SK-N-SH (cell line): ENCODE results near the gene AMZ1. TPM values are rescaled to one million over a fixed set of nuclear protein-coding genes. Genes with fewer than 3 reads are reported as not detected.

ENCODE experiments used
- CTCF ChIA-PET: fragments of 300-600, 350-600 bp; formaldehyde crosslinking; extraction: SDS; loops from one replicate; lab custom pipeline; 2021; lab: Yijun Ruan, JAX
- POLR2A ChIA-PET: fragments of 350-600 bp; sonication (Branson Sonifier 250); formaldehyde crosslinking; extraction: SDS; loops from one replicate; lab custom pipeline; 2020; ENCODE audit warnings: antibody characterized with exemption, inconsistent platforms; lab: Yijun Ruan, JAX
- DNase-seq: peaks from one replicate; pipeline ENCODE4 v3.0.0; 2012
- H2AFZ ChIP-seq: fragments of 200-600 bp; sonication (generic); 2 replicates; pipeline ENCODE4 v1.8.1; 2016; ENCODE audit warnings: antibody characterized with exemption, mild to moderate bottlenecking, low read depth
- H3F3A ChIP-seq: fragments of 200-600 bp; sonication (generic); replicated peaks from 2 replicates; pipeline ENCODE3; 2016; ENCODE audit warnings: antibody characterized with exemption, mild to moderate bottlenecking; ENCODE audit not compliant: insufficient read depth
- H3K27ac ChIP-seq, 2 experiments: fragments of 200-500 bp in 1 of 2; fragments of 200-600 bp in 1 of 2; sonication (Bioruptor generic) in 1 of 2; sonication (generic), shearing (Covaris generic) in 1 of 2; 2 replicates each; pipeline versions ENCODE4 v1.5.1 to v1.6.1; 2014 to 2016; ENCODE audit warnings: low read depth in 2 of 2, inconsistent platforms in 1 of 2, low read length in 1 of 2, mild to moderate bottlenecking in 1 of 2, mixed read lengths in 1 of 2
- H3K27me3 ChIP-seq: fragments of 200-600 bp; sonication (generic), shearing (Covaris generic); 2 replicates; pipeline ENCODE4 v1.6.1; 2016; ENCODE audit warnings: mixed run types; ENCODE audit not compliant: insufficient read depth
- H3K36me3 ChIP-seq, 2 experiments: fragments of 200-500 bp in 1 of 2; fragments of 200-600 bp in 1 of 2; sonication (Bioruptor generic) in 1 of 2; sonication (generic) in 1 of 2; replicated peaks in 1 of 2; 2 replicates each; pipeline versions ENCODE3 to v1.5.1; 2014 to 2016; ENCODE audit warnings: low read length in 1 of 2, mild to moderate bottlenecking in 1 of 2; ENCODE audit not compliant: insufficient read depth in 2 of 2, control insufficient read depth in 1 of 2
- H3K4me1 ChIP-seq, 2 experiments: fragments of 200-500 bp in 1 of 2; fragments of 200-600 bp in 1 of 2; sonication (Bioruptor generic) in 1 of 2; sonication (generic), shearing (Covaris generic) in 1 of 2; 2 replicates each; pipeline versions ENCODE4 v1.5.1 to v1.6.1; 2014 to 2016; ENCODE audit warnings: low read depth in 1 of 2, low read length in 1 of 2, mixed run types in 1 of 2; ENCODE audit not compliant: insufficient read depth in 2 of 2, control insufficient read depth in 1 of 2
- H3K4me2 ChIP-seq: fragments of 200-600 bp; sonication (generic), shearing (Covaris generic); 2 replicates; pipeline ENCODE4 v1.6.1; 2017; ENCODE audit warnings: mixed run types
- H3K4me3 ChIP-seq, 2 experiments: fragments of 200-500 bp in 1 of 2; fragments of 200-600 bp in 1 of 2; sonication (Bioruptor generic) in 1 of 2; sonication (generic), shearing (Covaris generic) in 1 of 2; 2 replicates each; pipeline versions ENCODE4 v1.5.1 to v1.8.1; 2014 to 2016; ENCODE audit warnings: low read depth in 2 of 2, inconsistent platforms in 1 of 2, low read length in 1 of 2, mild to moderate bottlenecking in 1 of 2, mixed read lengths in 1 of 2, moderate library complexity in 1 of 2
- H3K79me2 ChIP-seq: fragments of 200-600 bp; sonication (generic); 2 replicates; pipeline ENCODE4 v1.8.1; 2017; ENCODE audit warnings: mild to moderate bottlenecking; ENCODE audit not compliant: insufficient read depth
- H3K9ac ChIP-seq: fragments of 200-600 bp; sonication (generic); 2 replicates; pipeline ENCODE4 v1.6.1; 2017; ENCODE audit warnings: mixed run types
- H3K9me2 ChIP-seq: fragments of 200-600 bp; sonication (generic); 2 replicates; pipeline ENCODE4 v1.6.1; 2017; ENCODE audit warnings: mixed run types
- H3K9me3 ChIP-seq: fragments of 200-600 bp; sonication (generic); 2 replicates; pipeline ENCODE4 v1.6.1; 2017; ENCODE audit warnings: mixed run types, mild to moderate bottlenecking, moderate library complexity
- H4K20me1 ChIP-seq: fragments of 200-600 bp; sonication (generic); 2 replicates; pipeline ENCODE4 v1.6.1; 2017; ENCODE audit warnings: mild to moderate bottlenecking, mixed run types; ENCODE audit not compliant: insufficient read depth
- CHD2 ChIP-seq: fragments of 150-350 bp; IDR thresholded peaks from 2 replicates; pipeline ENCODE4 v1.6.1; 2018; ENCODE audit warnings: low read length; ENCODE audit not compliant: partially characterized antibody
- FOXM1 ChIP-seq: IDR thresholded peaks from 2 replicates; pipeline ENCODE4 v1.4.0; 2012; ENCODE audit warnings: low read depth, mild to moderate bottlenecking
- GABPA ChIP-seq: IDR thresholded peaks from 2 replicates; pipeline ENCODE4 v1.4.0; 2012; ENCODE audit warnings: low read depth, mild to moderate bottlenecking
- MEF2A ChIP-seq: IDR thresholded peaks from 2 replicates; pipeline ENCODE4 v1.4.0; 2012; ENCODE audit warnings: low read depth, borderline replicate concordance
- MXI1 ChIP-seq: IDR thresholded peaks from 2 replicates; pipeline ENCODE4 v1.6.1; 2012; ENCODE audit warnings: mild to moderate bottlenecking, low read depth, low read length, improper control_type of control experiment
- REST ChIP-seq: IDR thresholded peaks from 2 replicates; pipeline ENCODE4 v1.6.1; 2012; ENCODE audit warnings: mild to moderate bottlenecking, low read depth, low read length, moderate library complexity
- RFX5 ChIP-seq: IDR thresholded peaks from 2 replicates; pipeline ENCODE4 v1.6.1; 2012; ENCODE audit warnings: mild to moderate bottlenecking, improper control_type of control experiment, low read length
- SIN3A ChIP-seq: IDR thresholded peaks from 2 replicates; pipeline ENCODE4 v1.6.1; 2012; ENCODE audit warnings: low read depth, mild to moderate bottlenecking, low read length, moderate library complexity, borderline replicate concordance
- TEAD4 ChIP-seq: IDR thresholded peaks from 2 replicates; pipeline ENCODE4 v1.4.0; 2012; ENCODE audit warnings: mild to moderate bottlenecking, borderline replicate concordance; ENCODE audit not compliant: insufficient read depth
- WGBS: methylation state at CpG from one replicate; pipeline ENCODE4 v1.1.6; 2017; ENCODE audit warnings: low lambda C conversion rate; 5-methylcytosine and 5-hydroxymethylcytosine counted together
- polyA plus RNA-seq, 3 experiments: library from polyadenylated mRNA; depleted of rRNA; stranded (reverse); fragments of >200 nt; gene quantifications; 2 replicates each; pipeline ENCODE4 v1.2.3, GENCODE V29; 2012
- TF ChIP-seq, protein P1 (sequence below): IDR thresholded peaks from 2 replicates; pipeline ENCODE4 v1.4.0; 2012; ENCODE audit warnings: low read depth, borderline replicate concordance
- TF ChIP-seq, protein P2 (sequence below): IDR thresholded peaks from 2 replicates; pipeline ENCODE4; 2012
- TF ChIP-seq, protein P3 (sequence below): IDR thresholded peaks from 2 replicates; pipeline ENCODE4 v1.4.0; 2012; ENCODE audit warnings: low read depth, borderline replicate concordance

Gene AMZ1
- polyA plus RNA-seq, 1 of the 3 experiments (the other 2 are of a cell fraction) = 0.15 TPM

GRCh38 chr7:2701832-2702593 lies 14.0 kb downstream of the AMZ1 start:
- no peak overlapping the region for H3K4me2 ChIP-seq
- POLR2A ChIA-PET = interaction anchor here (0.5 kb wide), 1 partner anchor 326 kb away, joined by 3 read pairs; no protein-coding TSS in a partner anchor
- CTCF ChIA-PET = interaction anchor here (0.6 to 4.7 kb wide), 9 partner anchors 11 to 33 kb away, joined by 3 to 23 read pairs (median 6); no protein-coding TSS in a partner anchor
- peaks cover 0 to 2% of the 10 kb centered on the region in 2 experiments; a peak in 1 of 4 replicates for H3K4me1 ChIP-seq
- no peak overlapping the region for H2AFZ ChIP-seq
- no peak overlapping the region for H3K27ac ChIP-seq
- H3K27me3 ChIP-seq = peaks cover 6% of the 10 kb centered on the region; the same call in 1 of the 2 replicates
- no peaks in the 10 kb centered on the region for H4K20me1 ChIP-seq
- H3K4me3 ChIP-seq = no peak overlapping the region
- no peaks in the 10 kb centered on the region for H3K9me3 ChIP-seq
- WGBS = 64% methylated on average over 11 of the region's 12 CpGs
- H3K79me2 ChIP-seq = no peaks in the 10 kb centered on the region
- H3K36me3 ChIP-seq = no peaks in the 10 kb centered on the region
- TF ChIP-seq MXI1 (0 out of 2 replicates have a peak, but pooled peaks have one; percentile 23), REST (no peak)
- TF ChIP-seq, all 33 proteins: peak for 1
- no peaks in the 10 kb centered on the region for H3F3A ChIP-seq
- DNase-seq = peak; percentile 66
- H3K9ac ChIP-seq = no peak overlapping the region
- H3K9me2 ChIP-seq = no peaks in the 10 kb centered on the region

- TF ChIP-seq GABPA = no peak
- no peak for TF ChIP-seq RFX5
- no peak for TF ChIP-seq SIN3A
- TF ChIP-seq, protein P1, sequence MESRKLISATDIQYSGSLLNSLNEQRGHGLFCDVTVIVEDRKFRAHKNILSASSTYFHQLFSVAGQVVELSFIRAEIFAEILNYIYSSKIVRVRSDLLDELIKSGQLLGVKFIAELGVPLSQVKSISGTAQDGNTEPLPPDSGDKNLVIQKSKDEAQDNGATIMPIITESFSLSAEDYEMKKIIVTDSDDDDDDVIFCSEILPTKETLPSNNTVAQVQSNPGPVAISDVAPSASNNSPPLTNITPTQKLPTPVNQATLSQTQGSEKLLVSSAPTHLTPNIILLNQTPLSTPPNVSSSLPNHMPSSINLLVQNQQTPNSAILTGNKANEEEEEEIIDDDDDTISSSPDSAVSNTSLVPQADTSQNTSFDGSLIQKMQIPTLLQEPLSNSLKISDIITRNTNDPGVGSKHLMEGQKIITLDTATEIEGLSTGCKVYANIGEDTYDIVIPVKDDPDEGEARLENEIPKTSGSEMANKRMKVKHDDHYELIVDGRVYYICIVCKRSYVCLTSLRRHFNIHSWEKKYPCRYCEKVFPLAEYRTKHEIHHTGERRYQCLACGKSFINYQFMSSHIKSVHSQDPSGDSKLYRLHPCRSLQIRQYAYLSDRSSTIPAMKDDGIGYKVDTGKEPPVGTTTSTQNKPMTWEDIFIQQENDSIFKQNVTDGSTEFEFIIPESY = no peak
- TF ChIP-seq, protein P2, sequence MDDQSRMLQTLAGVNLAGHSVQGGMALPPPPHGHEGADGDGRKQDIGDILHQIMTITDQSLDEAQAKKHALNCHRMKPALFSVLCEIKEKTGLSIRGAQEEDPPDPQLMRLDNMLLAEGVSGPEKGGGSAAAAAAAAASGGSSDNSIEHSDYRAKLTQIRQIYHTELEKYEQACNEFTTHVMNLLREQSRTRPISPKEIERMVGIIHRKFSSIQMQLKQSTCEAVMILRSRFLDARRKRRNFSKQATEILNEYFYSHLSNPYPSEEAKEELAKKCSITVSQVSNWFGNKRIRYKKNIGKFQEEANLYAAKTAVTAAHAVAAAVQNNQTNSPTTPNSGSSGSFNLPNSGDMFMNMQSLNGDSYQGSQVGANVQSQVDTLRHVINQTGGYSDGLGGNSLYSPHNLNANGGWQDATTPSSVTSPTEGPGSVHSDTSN = no peak
- TF ChIP-seq TEAD4 = no peak
- TF ChIP-seq CHD2 = no peak
- TF ChIP-seq MEF2A = no peak
- TF ChIP-seq FOXM1 = no peak
- TF ChIP-seq, protein P3, sequence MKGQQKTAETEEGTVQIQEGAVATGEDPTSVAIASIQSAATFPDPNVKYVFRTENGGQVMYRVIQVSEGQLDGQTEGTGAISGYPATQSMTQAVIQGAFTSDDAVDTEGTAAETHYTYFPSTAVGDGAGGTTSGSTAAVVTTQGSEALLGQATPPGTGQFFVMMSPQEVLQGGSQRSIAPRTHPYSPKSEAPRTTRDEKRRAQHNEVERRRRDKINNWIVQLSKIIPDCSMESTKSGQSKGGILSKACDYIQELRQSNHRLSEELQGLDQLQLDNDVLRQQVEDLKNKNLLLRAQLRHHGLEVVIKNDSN = no peak
- no peak for TF ChIP-seq MXI1
- CTCF ChIA-PET = interaction anchor here (0.6 to 4.7 kb wide), 8 partner anchors 11 to 96 kb away, joined by 3 to 23 read pairs (median 5); no protein-coding TSS in a partner anchor
Observed at GRCh38 chr7:2702594-2702957, 14.6 kb downstream of the AMZ1 start.

More at GRCh38 chr7:2702594-2702957, 14.6 kb downstream of the AMZ1 start:
- no peaks in the 10 kb centered on the region for H3F3A ChIP-seq
- peaks cover 0 to 2% of the 10 kb centered on the region in 2 experiments; a peak in 1 of 4 replicates for H3K4me1 ChIP-seq
- H2AFZ ChIP-seq = no peak overlapping the region
- POLR2A ChIA-PET = interaction anchor here (0.5 kb wide), 1 partner anchor 325 kb away, joined by 3 read pairs; no protein-coding TSS in a partner anchor
- no peaks in the 10 kb centered on the region for H3K9me3 ChIP-seq
- H3K4me2 ChIP-seq = no peak overlapping the region
- H3K27ac ChIP-seq = no peak overlapping the region
- WGBS = 94% methylated on average over 22 of the region's 22 CpGs
- no peak overlapping the region for H3K4me3 ChIP-seq
- DNase-seq = no peak
- no peak overlapping the region for H3K9ac ChIP-seq
- H3K79me2 ChIP-seq = no peaks in the 10 kb centered on the region
- no peaks in the 10 kb centered on the region for H3K36me3 ChIP-seq
- H3K27me3 ChIP-seq = peaks cover 6% of the 10 kb centered on the region; the same call in 1 of the 2 replicates
- no peaks in the 10 kb centered on the region for H3K9me2 ChIP-seq
- H4K20me1 ChIP-seq = no peaks in the 10 kb centered on the region
